Suppressor macrophage treated with lipopolysaccharide for 4 hours (primary cell): ENCODE results near the gene NOL4L.
"Not testable (repeated sequence)": the region's sequence is repeated elsewhere in the genome, so short reads cannot be mapped to it uniquely, and the experiment has no call there.

ENCODE experiments used
- DNase-seq: peaks from one replicate; pipeline ENCODE4 v3.0.0-alpha.2; 2020

Gene NOL4L

GRCh38 chr20:32407131-32407750 is 177.9 kb downstream of the NOL4L start:
- DNase-seq: not testable (repeated sequence)

- DNase-seq: no peak
These were observed 178.4 kb downstream of the NOL4L start for GRCh38 chr20:32406701-32407100.

DNA sequence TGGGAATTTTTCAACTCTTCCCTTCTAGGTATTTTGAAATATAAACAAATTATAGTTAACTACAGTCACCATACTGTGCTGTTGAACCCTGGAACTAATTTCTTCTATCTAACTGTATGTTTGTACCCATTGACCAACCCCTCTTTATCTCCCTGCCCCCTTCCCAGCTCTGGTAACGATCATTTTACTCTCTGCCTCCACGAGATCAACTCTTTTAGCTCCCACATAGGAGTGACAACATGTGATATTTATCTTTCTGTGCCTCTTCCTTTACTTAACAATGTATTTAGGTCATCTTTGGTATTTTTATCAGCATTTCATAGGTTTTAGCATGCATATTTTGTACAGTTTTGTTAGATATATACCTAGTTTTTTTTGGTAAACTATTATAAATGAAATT is 181.1 kb downstream of the NOL4L start:
- DNase-seq: no peak

DNA sequence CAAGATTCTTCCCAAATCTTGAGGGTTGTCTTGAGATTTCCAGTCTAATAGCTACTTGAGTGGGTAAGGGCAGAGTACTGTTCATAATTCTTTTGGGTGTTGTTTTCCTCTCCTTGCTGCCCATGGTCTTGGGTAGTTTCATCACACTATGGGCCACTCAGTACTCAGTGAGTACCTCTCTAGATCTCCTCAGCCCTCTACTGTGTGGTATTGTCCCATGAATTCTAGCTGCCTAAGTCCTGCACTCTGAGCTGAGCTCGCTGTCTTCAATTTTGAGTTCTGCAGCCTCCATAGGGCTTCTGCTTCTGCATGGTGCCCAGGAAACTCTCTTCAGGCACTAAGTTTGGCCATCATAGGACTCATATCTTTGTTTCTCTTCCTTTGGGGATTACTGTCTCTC is 184.7 kb downstream of the NOL4L start:
- DNase-seq: no peak

- DNase-seq: no peak
These were observed 187.5 kb downstream of the NOL4L start for GRCh38 chr20:32397567-32398084.

- DNase-seq: no peak
These were observed 188.4 kb downstream of the NOL4L start for GRCh38 chr20:32396646-32397160.

GRCh38 chr20:32395066-32395465 is 190.1 kb downstream of the NOL4L start:
- DNase-seq: no peak
